B cell (primary cell): Measurements from ENCODE around the gene SPPL3. TPM values are rescaled to one million over a fixed set of nuclear protein-coding genes. Genes with fewer than 3 reads are reported as not detected.

Experiments
- ATAC-seq: fragments of 200-7000 bp; cut with Tn5 transposase; one replicate; pipeline ENCODE4 v1.10.0; 2021; ENCODE audit warnings: low read depth, mild to moderate bottlenecking, moderate number of reproducible peaks, moderate library complexity
- CTCF ChIA-PET: fragments of 350-600 bp; sonication (Branson Sonifier 250); formaldehyde crosslinking; loops from one replicate; lab custom pipeline; 2021; ENCODE audit warnings: antibody characterized with exemption, inconsistent platforms; lab: Charles Lee
- POLR2A ChIA-PET: fragments of 350-600 bp; sonication (Branson Sonifier 250); formaldehyde crosslinking; loops from one replicate; lab custom pipeline; 2021; ENCODE audit warnings: antibody characterized with exemption; lab: Charles Lee
- DNase-seq: peaks from one replicate; pipeline ENCODE4 v3.0.0; 2013
- H2AFZ ChIP-seq: 2 replicates; pipeline ENCODE4 v1.6.1; 2012; ENCODE audit warnings: mild to moderate bottlenecking, low read depth, low read length; ENCODE audit not compliant: insufficient read depth, poor library complexity, severe bottlenecking
- H3K27ac ChIP-seq, 2 donors: 1 replicate in 1 of 2; 2 replicates in 1 of 2; pipeline ENCODE4 v1.5.1; 2012 to 2013; ENCODE audit warnings: low read length in 2 of 2, mild to moderate bottlenecking in 2 of 2, moderate library complexity in 1 of 2
- H3K27me3 ChIP-seq, 4 experiments: fragments of 200-600 bp in 1 of 4; sonication (generic) in 1 of 4; replicated peaks in 1 of 4; 1 replicate in 2 of 4; 2 replicates in 2 of 4; pipeline versions ENCODE4 v1.6.1 to v1.7.0; 2013 to 2016; ENCODE audit warnings: low read length in 3 of 4, mild to moderate bottlenecking in 2 of 4, mixed read lengths in 1 of 4, moderate library complexity in 1 of 4; ENCODE audit not compliant: insufficient read depth in 4 of 4, control insufficient read depth in 3 of 4; ENCODE audit errors: control extremely low read depth in 1 of 4
- H3K36me3 ChIP-seq, 2 experiments: replicated peaks in 1 of 2; 1 replicate in 1 of 2; 2 replicates in 1 of 2; pipeline versions ENCODE4 v1.6.1 to v1.7.1; 2013; ENCODE audit warnings: low read length in 1 of 2; ENCODE audit not compliant: insufficient read depth in 2 of 2, control insufficient read depth in 1 of 2; ENCODE audit errors: control extremely low read depth in 1 of 2, extremely low read depth in 1 of 2
- H3K4me1 ChIP-seq, 2 donors: fragments of 200-600 bp in 1 of 2; sonication (generic) in 1 of 2; 1 replicate in 1 of 2; 2 replicates in 1 of 2; pipeline versions ENCODE4 v1.5.1 to v1.6.1; 2013 to 2017; ENCODE audit warnings: low read length in 2 of 2; ENCODE audit not compliant: control insufficient read depth in 2 of 2, insufficient read depth in 2 of 2
- H3K4me2 ChIP-seq: replicated peaks from 2 replicates; pipeline ENCODE3; 2012; ENCODE audit warnings: mild to moderate bottlenecking, low read depth, low read length; ENCODE audit not compliant: poor library complexity, severe bottlenecking
- H3K4me3 ChIP-seq, 5 experiments: fragments of 200-600 bp in 1 of 5; sonication (generic) in 1 of 5; 1 replicate in 3 of 5; 2 replicates in 2 of 5; pipeline versions ENCODE4 v1.5.1 to v1.7.0; 2011 to 2016; ENCODE audit warnings: low read length in 4 of 5, mild to moderate bottlenecking in 4 of 5, low read depth in 2 of 5, control low read depth in 1 of 5, moderate library complexity in 1 of 5; ENCODE audit not compliant: insufficient read depth in 1 of 5; ENCODE audit errors: control extremely low read depth in 1 of 5, extremely low read depth in 1 of 5
- H3K79me2 ChIP-seq: fragments of 200-600 bp; sonication (generic); one replicate; pipeline ENCODE4 v1.6.0; 2016; ENCODE audit warnings: low read length; ENCODE audit not compliant: control insufficient read depth, insufficient read depth
- H3K9ac ChIP-seq: fragments of 200-600 bp; sonication (generic); 2 replicates; pipeline ENCODE4 v1.6.1; 2017; ENCODE audit warnings: mild to moderate bottlenecking, low read length, moderate library complexity
- H3K9me3 ChIP-seq, 3 donors: one replicate each; pipeline versions ENCODE4 v1.6.1 to v1.7.1; 2013; ENCODE audit warnings: low read length in 2 of 3; ENCODE audit not compliant: control insufficient read depth in 2 of 3, insufficient read depth in 1 of 3; ENCODE audit errors: control extremely low read depth in 1 of 3
- H4K20me1 ChIP-seq: 2 replicates; pipeline ENCODE4 v1.6.0; 2012; ENCODE audit warnings: mild to moderate bottlenecking, low read length; ENCODE audit not compliant: insufficient read depth, control insufficient read depth, poor library complexity, severe bottlenecking
- H3K27ac Mint-ChIP-seq: one replicate; pipeline ENCODE4 v1.8.0; 2021; ENCODE audit warnings: mixed read lengths
- H3K27me3 Mint-ChIP-seq: one replicate; pipeline ENCODE4 v1.8.0; 2021; ENCODE audit warnings: mixed read lengths
- H3K4me1 Mint-ChIP-seq: one replicate; pipeline ENCODE4 v1.8.0; 2021; ENCODE audit warnings: mixed read lengths
- H3K4me3 Mint-ChIP-seq: one replicate; pipeline ENCODE4 v1.8.0; 2021; ENCODE audit warnings: mixed read lengths
- H3K9me3 Mint-ChIP-seq: one replicate; pipeline ENCODE4 v1.8.0; 2022; ENCODE audit warnings: mixed read lengths; ENCODE audit not compliant: insufficient read depth
- EZH2 ChIP-seq: IDR thresholded peaks from 2 replicates; pipeline ENCODE4 v1.6.1; 2012; ENCODE audit warnings: borderline replicate concordance, low read depth, mild to moderate bottlenecking, moderate library complexity, low read length; ENCODE audit not compliant: insufficient read depth, poor library complexity, severe bottlenecking
- WGBS: methylation state at CpG from one replicate; pipeline ENCODE4 v1.1.5; 2013; ENCODE audit warnings: missing lambda C conversion rate; ENCODE audit not compliant: insufficient coverage; 5-methylcytosine and 5-hydroxymethylcytosine counted together
- intact Hi-C: fragments of 100-400 bp; cut with micrococcal nuclease; formaldehyde crosslinking; loops from one replicate; pipeline ENCODE4 v1.10.0; 2022
- polyA plus RNA-seq: library from polyadenylated mRNA; depleted of rRNA; stranded (reverse); fragments of >200 nt; gene quantifications from 2 replicates; pipeline ENCODE4 v1.2.3, GENCODE V29; 2012
- total RNA-seq, 2 donors: library from RNA; stranded (reverse); fragments of 120-200 nt in 1 of 2; gene quantifications; 1 replicate in 1 of 2; 2 replicates in 1 of 2; pipeline versions ENCODE4 v1.2.3 to v1.2.4, GENCODE V29; 2013 to 2022
- TF ChIP-seq, protein P1 (sequence below): fragments of 200-600 bp; IDR thresholded peaks from one replicate; pipeline ENCODE4 v1.8.0; 2022; ENCODE audit warnings: antibody characterized with exemption, mild to moderate bottlenecking

Gene SPPL3
- total and polyA plus RNA-seq, 2 donors (not counting 1 experiment from before 2014, with no cell fraction given): 12.3 to 43.6 TPM

DNA sequence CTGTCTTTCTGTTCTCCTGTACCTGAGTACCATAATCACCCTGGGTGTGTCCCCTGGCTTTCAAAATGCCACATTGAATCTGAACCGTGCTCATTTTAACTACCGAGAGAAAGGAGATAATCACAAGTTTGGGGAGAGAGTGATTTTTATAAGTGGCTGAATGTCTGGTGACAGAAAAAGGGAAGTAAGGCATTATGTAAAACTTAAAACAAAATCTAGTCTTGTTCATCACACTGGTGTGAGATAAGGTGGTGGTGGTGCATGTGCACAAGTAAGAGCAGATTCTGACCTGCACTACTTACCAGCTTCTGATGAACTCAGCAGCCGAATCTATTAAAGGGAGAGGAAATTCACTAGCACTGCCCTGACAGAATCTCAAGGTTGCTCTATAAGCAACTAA is 56.3 kb downstream of the SPPL3 start:
- Histone ChIP-seq H3K9ac (peak overlapping the region; percentile 7), H2AFZ (no peak overlapping the region), H3K4me3 (no peak overlapping the region), H3K36me3 (no peaks in the 10 kb centered on the region), H3K79me2 (peaks cover 91% of the 10 kb centered on the region), H3K4me1 (peaks cover 46 to 48% of the 10 kb centered on the region in 2 donors), H3K27ac (peak overlapping the region; percentile 68 to 82), H3K27me3 (no peaks in the 10 kb centered on the region), H3K4me2 (peak overlapping the region; percentile 48), H4K20me1 (peaks cover 50% of the 10 kb centered on the region), H3K9me3 (no peaks in the 10 kb centered on the region)
- CTCF ChIA-PET: interaction anchor here (0.6 to 2.6 kb wide), 4 partner anchors 9 to 124 kb away, joined by 3 to 8 read pairs (median 4); no protein-coding TSS in a partner anchor
- no CpG with 5 or more reads among the region's 3 CpGs for WGBS
- ATAC-seq (peak; percentile 76), DNase-seq (peak; percentile 64)
- POLR2A ChIA-PET: interaction anchor here (0.6 kb wide), 1 partner anchor 57 kb away, joined by 4 read pairs; no protein-coding TSS in a partner anchor
- peak overlapping the region; percentile 80 for H3K27ac Mint-ChIP-seq
- H3K4me1 Mint-ChIP-seq: peaks cover 59% of the 10 kb centered on the region
- no peaks in the 10 kb centered on the region for H3K9me3 Mint-ChIP-seq
- no peaks in the 10 kb centered on the region for H3K27me3 Mint-ChIP-seq
- intact Hi-C loops: no loop called here
- peak overlapping the region; percentile 11 for H3K4me3 Mint-ChIP-seq
- TF ChIP-seq, protein P1, sequence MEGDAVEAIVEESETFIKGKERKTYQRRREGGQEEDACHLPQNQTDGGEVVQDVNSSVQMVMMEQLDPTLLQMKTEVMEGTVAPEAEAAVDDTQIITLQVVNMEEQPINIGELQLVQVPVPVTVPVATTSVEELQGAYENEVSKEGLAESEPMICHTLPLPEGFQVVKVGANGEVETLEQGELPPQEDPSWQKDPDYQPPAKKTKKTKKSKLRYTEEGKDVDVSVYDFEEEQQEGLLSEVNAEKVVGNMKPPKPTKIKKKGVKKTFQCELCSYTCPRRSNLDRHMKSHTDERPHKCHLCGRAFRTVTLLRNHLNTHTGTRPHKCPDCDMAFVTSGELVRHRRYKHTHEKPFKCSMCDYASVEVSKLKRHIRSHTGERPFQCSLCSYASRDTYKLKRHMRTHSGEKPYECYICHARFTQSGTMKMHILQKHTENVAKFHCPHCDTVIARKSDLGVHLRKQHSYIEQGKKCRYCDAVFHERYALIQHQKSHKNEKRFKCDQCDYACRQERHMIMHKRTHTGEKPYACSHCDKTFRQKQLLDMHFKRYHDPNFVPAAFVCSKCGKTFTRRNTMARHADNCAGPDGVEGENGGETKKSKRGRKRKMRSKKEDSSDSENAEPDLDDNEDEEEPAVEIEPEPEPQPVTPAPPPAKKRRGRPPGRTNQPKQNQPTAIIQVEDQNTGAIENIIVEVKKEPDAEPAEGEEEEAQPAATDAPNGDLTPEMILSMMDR: no peak
- TF ChIP-seq EZH2: no peak

DNA sequence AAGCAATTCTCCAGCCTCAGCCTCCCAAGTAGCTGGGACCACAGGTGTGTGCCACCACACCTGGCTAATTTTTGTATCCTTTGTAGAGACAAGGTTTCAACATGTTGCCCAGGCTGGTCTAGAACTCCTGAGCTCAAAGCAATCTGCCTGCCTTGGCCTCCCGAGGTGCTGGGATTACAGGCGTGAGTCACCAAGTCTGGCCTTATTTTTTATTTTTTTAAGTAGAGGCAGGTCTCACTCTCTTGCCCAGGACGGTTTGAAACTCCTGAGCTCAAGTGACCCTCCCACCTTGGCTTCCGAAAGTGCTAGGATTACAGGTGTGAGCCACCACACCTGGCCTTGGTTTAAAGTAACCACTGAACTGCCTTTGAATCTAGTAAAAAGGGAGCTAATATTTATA is 56.8 kb downstream of the SPPL3 start:
- intact Hi-C loops: no loop called here
- H3K4me3 Mint-ChIP-seq: no peak overlapping the region
- H3K9me3 ChIP-seq: no peaks in the 10 kb centered on the region
- H3K27ac Mint-ChIP-seq: no peak overlapping the region
- no peaks in the 10 kb centered on the region for H3K27me3 Mint-ChIP-seq
- H4K20me1 ChIP-seq: peaks cover 53% of the 10 kb centered on the region
- H3K79me2 ChIP-seq: peaks cover 94% of the 10 kb centered on the region
- POLR2A ChIA-PET: interaction anchor here (0.6 kb wide), 1 partner anchor 58 kb away, joined by 4 read pairs; no protein-coding TSS in a partner anchor
- H3K27ac ChIP-seq: peak overlapping the region; percentile 68 to 82
- H3K9ac ChIP-seq: peak overlapping the region; percentile 7
- DNase-seq: peak; percentile 23
- peaks cover 46 to 48% of the 10 kb centered on the region in 2 donors for H3K4me1 ChIP-seq
- H2AFZ ChIP-seq: no peak overlapping the region
- no peak for TF ChIP-seq EZH2
- TF ChIP-seq, protein P1: no peak
- no peak for ATAC-seq
- CTCF ChIA-PET: interaction anchor here (0.6 to 2.6 kb wide), 5 partner anchors 10 to 125 kb away, joined by 3 to 8 read pairs (median 3); no protein-coding TSS in a partner anchor
- H3K27me3 ChIP-seq: no peaks in the 10 kb centered on the region
- H3K9me3 Mint-ChIP-seq: no peaks in the 10 kb centered on the region
- 60% methylated on average over 2 of the region's 4 CpGs for WGBS
- peak overlapping the region; percentile 48 for H3K4me2 ChIP-seq
- no peaks in the 10 kb centered on the region for H3K36me3 ChIP-seq
- peaks cover 61% of the 10 kb centered on the region for H3K4me1 Mint-ChIP-seq
- no peak overlapping the region for H3K4me3 ChIP-seq
